A549 (cell line): ENCODE results near the gene MYLK. TPM values are rescaled to one million over a fixed set of nuclear protein-coding genes. Genes with fewer than 3 reads are reported as not detected.

Source experiments
- ATAC-seq, 2 experiments: fragments of 200-7000 bp in 1 of 2; fragments of >200 bp in 1 of 2; cut with Nextera tagmentation in 1 of 2; cut with Tn5 transposase in 1 of 2; 3 replicates each; pipeline versions ENCODE4 v1.8.0 to v1.9.1; 2018 to 2020; ENCODE audit warnings: mild to moderate bottlenecking in 1 of 2, moderate library complexity in 1 of 2
- CTCF ChIA-PET: fragments of 300-600 bp; sonication (Branson Sonifier 250); formaldehyde crosslinking; extraction: SDS; loops from one replicate; lab custom pipeline; 2021; ENCODE audit warnings: antibody characterized with exemption, inconsistent platforms; lab: Yijun Ruan, JAX
- POLR2A ChIA-PET: fragments of 350-600 bp; formaldehyde crosslinking; extraction: SDS; loops from one replicate; lab custom pipeline; 2021; ENCODE audit warnings: antibody characterized with exemption, inconsistent platforms; lab: Yijun Ruan, JAX
- DNase-seq, 2 experiments: peaks; one replicate each; pipeline versions ENCODE4 v3.0.0 to v3.0.0-alpha.2; 2011 to 2016; ENCODE audit warnings: low read depth in 1 of 2, low spot score in 1 of 2
- FAIRE-seq: peaks from 2 replicates; lab custom pipeline; 2011; peaks lifted over from hg19 to GRCh38; lab: Jason Lieb, UNC
- H3K27ac ChIP-seq, 2 experiments: fragments of >200 bp; sonication (Bioruptor Twin); formaldehyde crosslinking; 3 replicates each; pipeline ENCODE4 v1.5.1; 2016 to 2017
- H3K4me1 ChIP-seq: fragments of >200 bp; sonication (Bioruptor Twin); formaldehyde crosslinking; 3 replicates; pipeline ENCODE4 v1.6.1; 2016
- H3K4me2 ChIP-seq: fragments of >200 bp; sonication (Bioruptor Twin); formaldehyde crosslinking; 3 replicates; pipeline ENCODE4 v1.6.1; 2016
- H3K4me3 ChIP-seq: fragments of >200 bp; sonication (Bioruptor Twin); formaldehyde crosslinking; 3 replicates; pipeline ENCODE4 v1.5.1; 2016
- H3K9me3 ChIP-seq: fragments of >200 bp; sonication (Bioruptor Twin); formaldehyde crosslinking; 3 replicates; pipeline ENCODE4 v1.6.1; 2016
- BHLHE40 ChIP-seq: IDR thresholded peaks from 2 replicates; pipeline ENCODE4 v1.6.1; 2012; ENCODE audit warnings: low read depth, low read length, inconsistent platforms
- CEBPB ChIP-seq, 2 experiments: fragments of >200 bp in 1 of 2; sonication (Bioruptor Twin) in 1 of 2; formaldehyde crosslinking in 1 of 2; IDR thresholded peaks; 2 replicates each; pipeline ENCODE4 v1.6.1; 2012 to 2016
- EP300 ChIP-seq, 2 experiments: fragments of >200 bp; sonication (Bioruptor Twin); formaldehyde crosslinking; IDR thresholded peaks; 2 replicates in 1 of 2; 3 replicates in 1 of 2; pipeline ENCODE4 v1.6.1; 2016 to 2017
- FOXS1 ChIP-seq: fragments of 250-450 bp; sonication (Bioruptor Pico); IDR thresholded peaks from 2 replicates; pipeline ENCODE4 v1.5.0; 2020; ENCODE audit warnings: mild to moderate bottlenecking, moderate library complexity
- GATA3 ChIP-seq: IDR thresholded peaks from 2 replicates; pipeline ENCODE4 v1.6.1; 2012; ENCODE audit warnings: borderline replicate concordance
- HDAC2 ChIP-seq: fragments of 200-600 bp; sonication (generic); IDR thresholded peaks from 2 replicates; pipeline ENCODE4 v1.6.1; 2016
- HOXA7 ChIP-seq: fragments of 250-450 bp; sonication (Bioruptor Pico); IDR thresholded peaks from 2 replicates; pipeline ENCODE4 v1.5.0; 2020; ENCODE audit warnings: mild to moderate bottlenecking, moderate library complexity
- HOXB5 ChIP-seq: fragments of 250-450 bp; sonication (Bioruptor Pico); IDR thresholded peaks from 2 replicates; pipeline ENCODE4 v1.5.0; 2020; ENCODE audit warnings: mild to moderate bottlenecking, moderate library complexity
- KDM1A ChIP-seq: fragments of 200-600 bp; sonication (generic); IDR thresholded peaks from 2 replicates; pipeline ENCODE4 v1.6.1; 2016; ENCODE audit warnings: low read depth, mild to moderate bottlenecking
- MAZ ChIP-seq: fragments of 150-350 bp; IDR thresholded peaks from 2 replicates; pipeline ENCODE4 v1.6.1; 2014; ENCODE audit warnings: antibody characterized with exemption, low read depth, low read length, borderline replicate concordance
- NFE2L2 ChIP-seq: fragments of 150-350 bp; conservative IDR thresholded peaks from 2 replicates; pipeline ENCODE4 v1.6.1; 2014; ENCODE audit warnings: low read length
- NPAS2 ChIP-seq: fragments of 250-450 bp; sonication (Bioruptor Pico); IDR thresholded peaks from 2 replicates; pipeline ENCODE4 v1.8.0; 2022; ENCODE audit warnings: mild to moderate bottlenecking, moderate library complexity, borderline replicate concordance
- PHF8 ChIP-seq: fragments of 200-600 bp; sonication (generic); IDR thresholded peaks from 2 replicates; pipeline ENCODE4 v1.6.1; 2016; ENCODE audit warnings: low read depth, mild to moderate bottlenecking, antibody characterized with exemption, moderate library complexity, borderline replicate concordance
- POLR2A ChIP-seq: IDR thresholded peaks from 2 replicates; pipeline ENCODE4 v1.6.1; 2012; ENCODE audit warnings: mild to moderate bottlenecking, low read length
- POLR2AphosphoS2 ChIP-seq: conservative IDR thresholded peaks from 2 replicates; pipeline ENCODE4 v1.6.1; 2012; ENCODE audit warnings: low read length, improper control_type of control experiment, inconsistent platforms
- RARB ChIP-seq: fragments of 250-450 bp; sonication (Bioruptor Pico); IDR thresholded peaks from 2 replicates; pipeline ENCODE4 v1.8.0; 2021; ENCODE audit warnings: mild to moderate bottlenecking, moderate library complexity
- RCOR1 ChIP-seq: fragments of 150-350 bp; IDR thresholded peaks from 2 replicates; pipeline ENCODE4 v1.6.1; 2014; ENCODE audit warnings: antibody characterized with exemption, low read length, low read depth
- RNF2 ChIP-seq: fragments of 200-600 bp; sonication (generic); IDR thresholded peaks from 2 replicates; pipeline ENCODE4 v1.6.1; 2016; ENCODE audit warnings: low read depth, mild to moderate bottlenecking, antibody characterized with exemption, moderate library complexity, borderline replicate concordance
- SMC3 ChIP-seq: fragments of >200 bp; sonication (Bioruptor Twin); formaldehyde crosslinking; IDR thresholded peaks from 3 replicates; pipeline ENCODE4 v1.6.1; 2018; ENCODE audit warnings: inconsistent platforms
- TP53 ChIP-seq: fragments of 250-450 bp; sonication (Bioruptor Pico); IDR thresholded peaks from 2 replicates; pipeline ENCODE4 v1.5.0; 2021; ENCODE audit warnings: mild to moderate bottlenecking, moderate library complexity
- USF2 ChIP-seq: fragments of 450-650 bp; IDR thresholded peaks from 2 replicates; pipeline ENCODE4 v1.6.1; 2014; ENCODE audit warnings: antibody characterized with exemption
- ZNF302 ChIP-seq: fragments of 250-450 bp; sonication (Bioruptor Pico); IDR thresholded peaks from 2 replicates; pipeline ENCODE4 v1.9.0; 2021; ENCODE audit warnings: inconsistent platforms, mild to moderate bottlenecking, moderate library complexity
- ZSCAN20 ChIP-seq: fragments of 250-450 bp; sonication (Bioruptor Pico); IDR thresholded peaks from 2 replicates; pipeline ENCODE4 v1.8.0; 2022; ENCODE audit warnings: mild to moderate bottlenecking, moderate library complexity
- whole genome bisulfite sequencing: methylation state at CpG from one replicate; pipeline ENCODE4 v1.1.6; 2017; ENCODE audit errors: missing lambda C conversion rate; 5-methylcytosine and 5-hydroxymethylcytosine counted together
- polyA plus RNA-seq, 4 experiments: library from polyadenylated mRNA; depleted of rRNA in 3 of 4; stranded (reverse); fragments of >200 nt; fragmentation: RNase III in 1 of 4; extraction: RNeasy Plus Mini Kit Qiagen cat#74134 plus additional on column Dnase treatment in 1 of 4; gene quantifications; 2 replicates in 3 of 4; 3 replicates in 1 of 4; pipeline ENCODE4 v1.2.3, GENCODE V29; 2011 to 2017
- TF ChIP-seq, protein P1 (sequence below): IDR thresholded peaks from 2 replicates; pipeline ENCODE4 v1.6.1; 2012
- TF ChIP-seq, protein P2 (sequence below): fragments of 150-350 bp; IDR thresholded peaks from 2 replicates; pipeline ENCODE4 v1.6.1; 2014; ENCODE audit warnings: low read depth, mild to moderate bottlenecking, low read length
- TF ChIP-seq, protein P3 (sequence below): fragments of >200 bp; sonication (Bioruptor Twin); formaldehyde crosslinking; IDR thresholded peaks from 3 replicates; pipeline ENCODE4 v1.5.1; 2016
- TF ChIP-seq, protein P4 (sequence below): IDR thresholded peaks from 2 replicates; pipeline ENCODE4 v1.6.1; 2012; ENCODE audit warnings: low read depth, borderline replicate concordance
- TF ChIP-seq, protein P5 (sequence below): fragments of 250-450 bp; sonication (Bioruptor Pico); IDR thresholded peaks from 2 replicates; pipeline ENCODE4 v1.5.0; 2021; ENCODE audit warnings: mild to moderate bottlenecking, moderate library complexity, borderline replicate concordance

MYLK gene
- polyA plus RNA-seq, 2 of the 4 experiments (the other 2 are of a cell fraction): 16.9 to 17.4 TPM

DNA sequence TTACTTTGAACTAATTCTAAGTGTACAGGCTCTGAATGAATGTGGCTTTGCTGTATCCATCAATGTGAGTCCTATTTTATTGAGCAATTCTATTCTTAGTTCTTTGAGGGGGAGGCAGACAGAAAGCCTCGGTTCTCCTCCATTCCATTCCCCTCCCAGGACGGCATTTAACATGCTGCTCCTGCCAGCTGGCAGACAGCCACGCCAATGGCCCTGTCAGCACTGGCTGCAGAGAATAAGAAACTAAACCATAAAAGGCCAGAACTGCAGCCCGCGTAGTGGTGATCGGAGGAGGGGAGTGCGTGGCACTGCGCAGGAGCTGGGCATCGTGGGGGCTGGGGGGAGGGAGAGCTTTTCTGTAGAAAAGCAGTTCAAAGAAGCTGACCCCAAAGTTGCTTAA, 223.2 kb downstream of the MYLK start:
- no peak for FAIRE-seq
- TF ChIP-seq CEBPB (IDR thresholded peaks at IDR 0.05): no peak
- TF ChIP-seq NPAS2: no peak
- no peak for TF ChIP-seq PHF8
- TF ChIP-seq, protein P1, sequence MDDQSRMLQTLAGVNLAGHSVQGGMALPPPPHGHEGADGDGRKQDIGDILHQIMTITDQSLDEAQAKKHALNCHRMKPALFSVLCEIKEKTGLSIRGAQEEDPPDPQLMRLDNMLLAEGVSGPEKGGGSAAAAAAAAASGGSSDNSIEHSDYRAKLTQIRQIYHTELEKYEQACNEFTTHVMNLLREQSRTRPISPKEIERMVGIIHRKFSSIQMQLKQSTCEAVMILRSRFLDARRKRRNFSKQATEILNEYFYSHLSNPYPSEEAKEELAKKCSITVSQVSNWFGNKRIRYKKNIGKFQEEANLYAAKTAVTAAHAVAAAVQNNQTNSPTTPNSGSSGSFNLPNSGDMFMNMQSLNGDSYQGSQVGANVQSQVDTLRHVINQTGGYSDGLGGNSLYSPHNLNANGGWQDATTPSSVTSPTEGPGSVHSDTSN: no peak
- no peak for TF ChIP-seq POLR2AphosphoS2
- TF ChIP-seq, protein P2, sequence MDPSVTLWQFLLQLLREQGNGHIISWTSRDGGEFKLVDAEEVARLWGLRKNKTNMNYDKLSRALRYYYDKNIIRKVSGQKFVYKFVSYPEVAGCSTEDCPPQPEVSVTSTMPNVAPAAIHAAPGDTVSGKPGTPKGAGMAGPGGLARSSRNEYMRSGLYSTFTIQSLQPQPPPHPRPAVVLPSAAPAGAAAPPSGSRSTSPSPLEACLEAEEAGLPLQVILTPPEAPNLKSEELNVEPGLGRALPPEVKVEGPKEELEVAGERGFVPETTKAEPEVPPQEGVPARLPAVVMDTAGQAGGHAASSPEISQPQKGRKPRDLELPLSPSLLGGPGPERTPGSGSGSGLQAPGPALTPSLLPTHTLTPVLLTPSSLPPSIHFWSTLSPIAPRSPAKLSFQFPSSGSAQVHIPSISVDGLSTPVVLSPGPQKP: no peak
- TF ChIP-seq ZNF302 (CRISPR knock-in tag): no peak
- TF ChIP-seq, protein P3, sequence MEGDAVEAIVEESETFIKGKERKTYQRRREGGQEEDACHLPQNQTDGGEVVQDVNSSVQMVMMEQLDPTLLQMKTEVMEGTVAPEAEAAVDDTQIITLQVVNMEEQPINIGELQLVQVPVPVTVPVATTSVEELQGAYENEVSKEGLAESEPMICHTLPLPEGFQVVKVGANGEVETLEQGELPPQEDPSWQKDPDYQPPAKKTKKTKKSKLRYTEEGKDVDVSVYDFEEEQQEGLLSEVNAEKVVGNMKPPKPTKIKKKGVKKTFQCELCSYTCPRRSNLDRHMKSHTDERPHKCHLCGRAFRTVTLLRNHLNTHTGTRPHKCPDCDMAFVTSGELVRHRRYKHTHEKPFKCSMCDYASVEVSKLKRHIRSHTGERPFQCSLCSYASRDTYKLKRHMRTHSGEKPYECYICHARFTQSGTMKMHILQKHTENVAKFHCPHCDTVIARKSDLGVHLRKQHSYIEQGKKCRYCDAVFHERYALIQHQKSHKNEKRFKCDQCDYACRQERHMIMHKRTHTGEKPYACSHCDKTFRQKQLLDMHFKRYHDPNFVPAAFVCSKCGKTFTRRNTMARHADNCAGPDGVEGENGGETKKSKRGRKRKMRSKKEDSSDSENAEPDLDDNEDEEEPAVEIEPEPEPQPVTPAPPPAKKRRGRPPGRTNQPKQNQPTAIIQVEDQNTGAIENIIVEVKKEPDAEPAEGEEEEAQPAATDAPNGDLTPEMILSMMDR: no peak
- TF ChIP-seq, protein P4, sequence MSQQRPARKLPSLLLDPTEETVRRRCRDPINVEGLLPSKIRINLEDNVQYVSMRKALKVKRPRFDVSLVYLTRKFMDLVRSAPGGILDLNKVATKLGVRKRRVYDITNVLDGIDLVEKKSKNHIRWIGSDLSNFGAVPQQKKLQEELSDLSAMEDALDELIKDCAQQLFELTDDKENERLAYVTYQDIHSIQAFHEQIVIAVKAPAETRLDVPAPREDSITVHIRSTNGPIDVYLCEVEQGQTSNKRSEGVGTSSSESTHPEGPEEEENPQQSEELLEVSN: no peak
- no peak for TF ChIP-seq GATA3
- no peak for TF ChIP-seq KDM1A
- TF ChIP-seq USF2: no peak
- no peak for TF ChIP-seq EP300 (IDR thresholded peaks at IDR 0.05)
- no peak for TF ChIP-seq MAZ
- TF ChIP-seq, protein P5, sequence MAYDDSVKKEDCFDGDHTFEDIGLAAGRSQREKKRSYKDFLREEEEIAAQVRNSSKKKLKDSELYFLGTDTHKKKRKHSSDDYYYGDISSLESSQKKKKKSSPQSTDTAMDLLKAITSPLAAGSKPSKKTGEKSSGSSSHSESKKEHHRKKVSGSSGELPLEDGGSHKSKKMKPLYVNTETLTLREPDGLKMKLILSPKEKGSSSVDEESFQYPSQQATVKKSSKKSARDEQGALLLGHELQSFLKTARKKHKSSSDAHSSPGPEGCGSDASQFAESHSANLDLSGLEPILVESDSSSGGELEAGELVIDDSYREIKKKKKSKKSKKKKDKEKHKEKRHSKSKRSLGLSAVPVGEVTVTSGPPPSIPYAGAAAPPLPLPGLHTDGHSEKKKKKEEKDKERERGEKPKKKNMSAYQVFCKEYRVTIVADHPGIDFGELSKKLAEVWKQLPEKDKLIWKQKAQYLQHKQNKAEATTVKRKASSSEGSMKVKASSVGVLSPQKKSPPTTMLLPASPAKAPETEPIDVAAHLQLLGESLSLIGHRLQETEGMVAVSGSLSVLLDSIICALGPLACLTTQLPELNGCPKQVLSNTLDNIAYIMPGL: no peak
- no peak for TF ChIP-seq RNF2
- no peak for TF ChIP-seq HOXB5 (CRISPR knock-in tag)
- TF ChIP-seq FOXS1 (CRISPR knock-in tag): no peak
- H3K4me2 ChIP-seq: no peak overlapping the region

DNA sequence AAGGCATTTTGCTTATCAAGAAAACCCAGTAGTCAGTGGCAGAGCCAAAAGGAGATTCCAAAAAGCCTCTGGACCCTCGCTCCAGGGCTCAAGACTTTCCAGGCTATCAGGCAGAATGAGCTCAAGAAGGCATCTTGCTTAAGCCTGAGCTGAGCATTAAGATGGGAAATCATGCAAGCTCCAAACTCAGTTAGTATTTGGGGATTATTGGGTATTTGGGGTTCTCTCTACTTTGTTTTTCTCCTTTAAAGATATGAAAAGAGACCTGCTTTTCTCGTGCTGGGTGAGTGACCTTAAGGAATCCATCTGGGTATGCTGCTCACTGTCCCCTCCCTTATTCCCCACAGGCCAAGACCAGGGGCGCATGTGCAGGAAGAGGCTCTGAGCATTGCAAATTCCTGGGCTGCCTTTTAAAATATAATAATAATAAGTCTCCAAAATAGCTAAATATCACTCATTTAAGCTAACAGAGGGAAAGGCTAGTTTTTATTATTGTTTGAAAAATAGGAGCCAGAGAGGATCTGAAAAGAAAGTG, 223.9 kb downstream of the MYLK start:
- CTCF ChIA-PET: interaction anchor here (0.8 to 22.2 kb wide), 6 partner anchors 7 to 63 kb away, joined by 3 to 829 read pairs (median 6); no protein-coding TSS in a partner anchor
- 73% methylated on average over 3 of the region's 3 CpGs for WGBS
- H3K4me3 ChIP-seq: no peak overlapping the region

More for the DNA sequence above, 223.2 kb downstream of the MYLK start:
- DNase-seq: no peak
- WGBS: 65% methylated on average over 5 of the region's 9 CpGs
- ChIA-PET CTCF (interaction anchor here (0.8 to 22.2 kb wide), 5 partner anchors 8 to 38 kb away, joined by 3 to 829 read pairs (median 6); no protein-coding TSS in a partner anchor), POLR2A (no interaction called here)
- H3K4me3 ChIP-seq: no peak overlapping the region
- no peaks in the 10 kb centered on the region for H3K4me1 ChIP-seq
- no peaks in the 10 kb centered on the region for H3K9me3 ChIP-seq
- no peak overlapping the region for H3K27ac ChIP-seq
- ATAC-seq: no peak

More for the DNA sequence above, 223.9 kb downstream of the MYLK start:
- Histone ChIP-seq H3K27ac (no peak overlapping the region), H3K4me2 (no peak overlapping the region), H3K9me3 (no peaks in the 10 kb centered on the region), H3K4me1 (no peaks in the 10 kb centered on the region)
- FAIRE-seq (no peak), DNase-seq (no peak)
- POLR2A ChIA-PET: no interaction called here
- no peak for TF ChIP-seq HOXB5 (CRISPR knock-in tag)
- TF ChIP-seq, protein P4: no peak
- no peak for TF ChIP-seq MAZ
- TF ChIP-seq POLR2A: no peak
- TF ChIP-seq NFE2L2: no peak
- no peak for TF ChIP-seq SMC3
- TF ChIP-seq RARB (CRISPR knock-in tag): no peak
- TF ChIP-seq TP53 (CRISPR knock-in tag): no peak
- TF ChIP-seq ZSCAN20 (CRISPR knock-in tag): no peak
- no peak for TF ChIP-seq BHLHE40
- no peak for TF ChIP-seq PHF8
- no peak for TF ChIP-seq HDAC2
- TF ChIP-seq RNF2: no peak
- TF ChIP-seq RCOR1: no peak
- TF ChIP-seq HOXA7: no peak
- TF ChIP-seq CEBPB (IDR thresholded peaks at IDR 0.05): no peak
- TF ChIP-seq, all 56 proteins: peak for 0
- ATAC-seq: no peak
